Ascending aorta (tissue), 2 donors: ENCODE results near the gene RNF212B. TPM values are rescaled to one million over a fixed set of nuclear protein-coding genes. Genes with fewer than 3 reads are reported as not detected.
A peak's percentile ranks its signal among the peaks of the same experiment; 100 is the strongest.

ENCODE experiments used
- DNase-seq, 2 donors: peaks; one replicate each; pipeline ENCODE4 v3.0.0-alpha.2; 2019; ENCODE audit warnings: low spot score in 2 of 2
- H3K27ac ChIP-seq, 2 donors: fragments of 200-600 bp; sonication (generic); one replicate each; pipeline ENCODE4 v1.5.1; 2016 to 2017; ENCODE audit warnings: mild to moderate bottlenecking in 1 of 2
- H3K27me3 ChIP-seq: fragments of 200-600 bp; sonication (generic); one replicate; pipeline ENCODE4 v1.5.1; 2017
- H3K36me3 ChIP-seq, 2 donors: fragments of 200-600 bp; sonication (generic); one replicate each; pipeline ENCODE4 v1.5.1; 2016
- H3K4me1 ChIP-seq, 2 donors: fragments of 200-600 bp; sonication (generic); one replicate each; pipeline ENCODE4 v1.5.1; 2016 to 2017; ENCODE audit warnings: mild to moderate bottlenecking in 1 of 2
- H3K4me3 ChIP-seq, 2 donors: fragments of 200-600 bp; sonication (generic); one replicate each; pipeline ENCODE4 v1.5.1; 2016 to 2017; ENCODE audit warnings: mild to moderate bottlenecking in 1 of 2
- H3K9me3 ChIP-seq, 2 donors: fragments of 200-600 bp; sonication (generic); one replicate each; pipeline ENCODE4 v1.5.1; 2016
- intact Hi-C: fragments of 100-400 bp; cut with DNase I; formaldehyde crosslinking; loops from one replicate; pipeline ENCODE4 v1.15.1; 2023
- total RNA-seq: library from RNA; depleted of rRNA; stranded (reverse); fragments of >200 nt; gene quantifications from one replicate; pipeline ENCODE4 v1.1.0, GENCODE V29; 2016
- TF ChIP-seq, protein P1 (sequence below), 3 experiments: fragments of 200-600 bp in 2 of 3; fragments of 450-650 bp in 1 of 3; sonication (generic) in 2 of 3; IDR thresholded peaks; one replicate each; pipeline ENCODE4 v1.5.1; 2016 to 2019; ENCODE audit warnings: antibody characterized with exemption in 3 of 3, mild to moderate bottlenecking in 1 of 3, moderate library complexity in 1 of 3

Gene RNF212B
- total RNA-seq, 1 donor from 2014 or later, result not detected

DNA sequence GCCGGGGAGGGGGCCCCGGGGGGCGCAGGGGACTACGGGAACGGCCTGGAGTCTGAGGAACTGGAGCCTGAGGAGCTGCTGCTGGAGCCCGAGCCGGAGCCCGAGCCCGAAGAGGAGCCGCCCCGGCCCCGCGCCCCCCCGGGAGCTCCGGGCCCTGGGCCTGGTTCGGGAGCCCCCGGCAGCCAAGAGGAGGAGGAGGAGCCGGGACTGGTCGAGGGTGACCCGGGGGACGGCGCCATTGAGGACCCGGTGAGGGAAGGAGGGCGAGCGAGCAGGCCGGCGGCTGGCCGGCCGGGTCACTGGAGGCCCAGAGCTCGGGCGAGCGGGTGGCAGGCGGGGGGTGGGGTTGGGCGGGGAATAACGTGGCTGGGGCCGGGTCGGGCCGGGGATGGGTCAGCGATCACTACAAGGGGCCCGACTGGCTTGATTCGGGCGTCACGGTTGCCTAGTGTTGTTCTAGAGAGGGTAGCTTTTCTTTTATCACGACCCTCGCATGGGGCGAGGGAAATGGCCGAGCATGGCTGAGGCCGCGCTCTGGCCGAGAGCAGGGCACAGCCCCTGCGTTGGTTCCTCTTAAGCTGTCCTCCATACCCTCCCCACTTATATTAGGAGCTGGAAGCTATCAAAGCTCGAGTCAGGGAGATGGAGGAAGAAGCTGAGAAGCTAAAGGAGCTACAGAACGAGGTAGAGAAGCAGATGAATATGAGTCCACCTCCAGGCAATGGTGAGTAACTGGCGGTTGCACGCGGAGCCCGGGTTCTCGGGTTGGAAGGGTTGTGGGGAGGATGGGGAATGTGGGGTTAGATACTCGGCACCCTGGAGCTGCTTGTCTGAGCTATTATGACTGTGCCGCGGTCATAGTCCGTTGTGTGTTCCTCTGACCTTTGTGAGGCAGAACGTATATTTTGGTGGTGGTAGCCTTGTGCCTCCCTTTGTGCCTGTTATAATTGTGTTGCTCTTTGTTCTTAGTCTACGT, 84.1 kb downstream of the RNF212B start:
- peaks cover 5 to 16% of the 10 kb centered on the region in 2 donors for H3K4me1 ChIP-seq
- peaks cover 25 to 32% of the 10 kb centered on the region in 2 donors for H3K36me3 ChIP-seq
- peak overlapping the region; percentile 98 to 99 for H3K27ac ChIP-seq
- H3K9me3 ChIP-seq, result no peaks in the 10 kb centered on the region
- H3K4me3 ChIP-seq, result peak overlapping the region; percentile 98 to 99
- TF ChIP-seq, protein P1, sequence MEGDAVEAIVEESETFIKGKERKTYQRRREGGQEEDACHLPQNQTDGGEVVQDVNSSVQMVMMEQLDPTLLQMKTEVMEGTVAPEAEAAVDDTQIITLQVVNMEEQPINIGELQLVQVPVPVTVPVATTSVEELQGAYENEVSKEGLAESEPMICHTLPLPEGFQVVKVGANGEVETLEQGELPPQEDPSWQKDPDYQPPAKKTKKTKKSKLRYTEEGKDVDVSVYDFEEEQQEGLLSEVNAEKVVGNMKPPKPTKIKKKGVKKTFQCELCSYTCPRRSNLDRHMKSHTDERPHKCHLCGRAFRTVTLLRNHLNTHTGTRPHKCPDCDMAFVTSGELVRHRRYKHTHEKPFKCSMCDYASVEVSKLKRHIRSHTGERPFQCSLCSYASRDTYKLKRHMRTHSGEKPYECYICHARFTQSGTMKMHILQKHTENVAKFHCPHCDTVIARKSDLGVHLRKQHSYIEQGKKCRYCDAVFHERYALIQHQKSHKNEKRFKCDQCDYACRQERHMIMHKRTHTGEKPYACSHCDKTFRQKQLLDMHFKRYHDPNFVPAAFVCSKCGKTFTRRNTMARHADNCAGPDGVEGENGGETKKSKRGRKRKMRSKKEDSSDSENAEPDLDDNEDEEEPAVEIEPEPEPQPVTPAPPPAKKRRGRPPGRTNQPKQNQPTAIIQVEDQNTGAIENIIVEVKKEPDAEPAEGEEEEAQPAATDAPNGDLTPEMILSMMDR (IDR thresholded peaks at IDR 0.05), result no peak
- intact Hi-C loops, result loop anchor here (1.0 to 10.0 kb wide), 8 partner anchors 21 to 1043 kb away; partner anchors contain the start of genes DCAF11, HOMEZ, NFATC4 and NGDN
- no peak for DNase-seq
- H3K27me3 ChIP-seq, result no peaks in the 10 kb centered on the region

Other genes with a start within 250 kb of the RNF212B start
- 7.1 TPM for gene C14orf93, start 227.8 kb upstream of the RNF212B start, total RNA-seq
- gene PSMB5, start 203.0 kb upstream of the RNF212B start, total RNA-seq, result 62.7 TPM
- not detected for gene PSMB11, start 195.7 kb upstream of the RNF212B start, total RNA-seq
- gene CDH24, start 180.4 kb upstream of the RNF212B start, total RNA-seq, result 5.9 TPM
- gene ACIN1, start 142.8 kb upstream of the RNF212B start, total RNA-seq, result 58.9 TPM
- gene C14orf119, start 142.4 kb upstream of the RNF212B start, total RNA-seq, result 2.2 TPM
- gene CIROP, start 132.9 kb upstream of the RNF212B start, total RNA-seq, result not detected
- gene CEBPE, start 118.7 kb upstream of the RNF212B start, total RNA-seq, result not detected
- gene SLC7A8, start 54.3 kb upstream of the RNF212B start, total RNA-seq, result 59.9 TPM
- gene HOMEZ, start 48.2 kb downstream of the RNF212B start, total RNA-seq, result 7.3 TPM
- gene PPP1R3E, start 64.9 kb downstream of the RNF212B start, total RNA-seq, result 8.9 TPM
- 49.2 TPM for gene BCL2L2, start 68.9 kb downstream of the RNF212B start, total RNA-seq
- gene PABPN1, start 83.5 kb downstream of the RNF212B start, total RNA-seq, result 90.6 TPM
- 89.7 TPM for gene SLC22A17, start 115.0 kb downstream of the RNF212B start, total RNA-seq
- gene EFS, start 127.2 kb downstream of the RNF212B start, total RNA-seq, result 38.1 TPM
- not detected for gene IL25, start 134.9 kb downstream of the RNF212B start, total RNA-seq
- 2.9 TPM for gene CMTM5, start 139.1 kb downstream of the RNF212B start, total RNA-seq
- not detected for gene MYH6, start 170.3 kb downstream of the RNF212B start, total RNA-seq
- gene MYH7, start 197.7 kb downstream of the RNF212B start, total RNA-seq, result not detected
- 7.8 TPM for gene NGDN, start 231.8 kb downstream of the RNF212B start, total RNA-seq